HG03196 (cell line): Measurements from ENCODE around the gene PPTC7.
"Not testable (repeated sequence)": the region's sequence is repeated elsewhere in the genome, so short reads cannot be mapped to it uniquely, and the experiment has no call there.

Source experiments
- ATAC-seq: cut with Tn5 transposase; IDR thresholded peaks from one replicate; pipeline ENCODE4 v1.9.1; 2021; ENCODE audit not compliant: unreplicated experiment

Gene PPTC7, protein sequence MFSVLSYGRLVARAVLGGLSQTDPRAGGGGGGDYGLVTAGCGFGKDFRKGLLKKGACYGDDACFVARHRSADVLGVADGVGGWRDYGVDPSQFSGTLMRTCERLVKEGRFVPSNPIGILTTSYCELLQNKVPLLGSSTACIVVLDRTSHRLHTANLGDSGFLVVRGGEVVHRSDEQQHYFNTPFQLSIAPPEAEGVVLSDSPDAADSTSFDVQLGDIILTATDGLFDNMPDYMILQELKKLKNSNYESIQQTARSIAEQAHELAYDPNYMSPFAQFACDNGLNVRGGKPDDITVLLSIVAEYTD

DNA sequence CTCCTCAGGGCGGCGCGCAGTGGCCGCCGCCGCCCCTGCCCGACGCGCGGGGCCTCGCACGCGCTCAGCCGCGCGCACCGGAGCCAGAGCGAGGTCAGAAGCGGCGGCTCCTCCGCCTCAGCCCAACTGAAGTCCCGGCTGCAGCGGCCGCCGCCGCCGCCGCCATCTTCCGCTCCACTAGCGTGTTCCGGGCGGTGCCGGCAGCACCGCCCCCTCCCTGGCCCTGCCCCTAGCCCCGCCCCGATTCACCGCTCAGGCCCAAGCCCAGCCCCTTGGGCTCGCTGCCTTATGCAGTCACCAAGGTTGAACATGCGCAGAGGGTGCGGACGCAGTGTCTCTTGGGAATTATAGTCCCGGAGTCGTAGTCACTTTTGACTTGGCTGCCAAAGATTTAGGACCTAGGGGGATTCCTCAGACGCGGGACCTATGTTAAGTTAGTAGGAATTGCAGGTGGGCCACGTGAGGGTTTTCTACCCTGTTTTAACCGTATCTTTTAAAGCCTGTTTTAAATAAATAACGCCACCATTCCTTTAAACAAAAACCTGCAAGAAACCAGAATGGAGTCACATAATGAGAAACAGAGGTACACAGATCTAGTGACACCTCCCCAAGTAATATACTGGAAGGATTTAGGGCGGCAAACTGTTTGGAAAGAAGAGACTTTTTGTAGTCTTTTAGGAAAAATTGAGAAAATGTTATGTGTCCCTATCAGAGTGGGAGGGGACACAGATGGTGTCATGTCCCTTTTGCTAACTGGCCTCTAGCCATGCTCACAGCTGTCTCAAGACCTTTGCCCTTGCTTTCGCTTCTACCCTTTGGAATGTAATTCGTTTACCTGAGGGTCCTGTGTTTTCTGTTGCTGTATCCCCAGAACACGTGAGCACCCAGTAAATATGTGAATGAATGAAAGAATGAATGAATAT is at the start of gene PPTC7:
PPTC7 (minus strand) TSS at position 182 of the 923 bp plus-strand sequence. CDS start 287 bp downstream, outside the sequence.
- ATAC-seq, result peak; percentile 74

DNA sequence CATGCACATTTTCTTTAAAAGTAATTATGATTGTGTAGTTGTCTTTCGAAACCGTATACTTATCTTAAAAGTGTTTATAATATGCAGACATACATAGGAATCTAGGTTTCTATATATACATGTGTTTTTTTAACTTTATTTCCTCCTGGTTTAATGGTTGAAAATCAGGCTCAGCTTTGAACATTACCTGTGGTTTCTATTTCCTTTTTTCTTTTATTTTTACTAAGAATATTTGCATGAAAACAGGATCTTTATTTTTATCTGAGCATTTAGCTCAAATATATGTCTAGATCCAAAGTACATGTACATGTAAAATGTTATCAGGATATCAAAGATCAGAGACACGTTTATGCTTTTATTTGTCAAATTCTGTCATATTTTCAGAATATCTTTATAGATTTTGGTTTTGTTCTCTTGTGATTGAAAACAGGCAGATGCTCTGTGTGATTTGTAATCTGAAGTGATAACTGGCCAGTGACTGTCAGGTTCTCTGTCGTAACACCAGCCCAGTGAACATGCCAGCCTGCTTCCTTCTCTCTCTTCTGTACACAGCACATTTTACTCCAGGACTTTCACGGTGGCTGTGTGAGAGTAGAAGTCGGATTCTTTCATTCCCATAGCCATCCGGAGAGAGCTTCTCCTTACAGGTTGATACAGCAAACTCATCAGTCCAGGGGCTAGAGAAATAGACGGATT is 44.5 kb upstream of the PPTC7 start:
- no peak for ATAC-seq

DNA sequence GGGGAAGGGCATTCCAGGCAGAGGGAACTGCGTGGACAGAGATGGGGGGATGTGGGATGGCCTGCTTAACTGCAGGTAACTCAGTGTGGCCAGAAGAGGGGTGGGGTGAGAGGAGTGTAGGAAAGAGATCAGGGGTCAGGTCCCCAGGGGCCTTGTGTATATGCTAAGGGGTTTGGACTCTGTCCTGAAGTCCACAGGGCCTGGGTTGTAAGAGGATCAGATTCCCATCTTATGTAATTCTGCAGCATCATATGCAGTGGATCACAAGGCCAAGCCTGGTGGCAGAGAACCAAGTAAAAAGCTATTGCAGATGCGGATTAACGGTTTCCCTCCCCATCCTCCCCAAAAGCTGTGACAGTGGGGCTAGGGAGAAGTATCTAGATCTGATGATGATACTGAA is 39.5 kb upstream of the PPTC7 start:
- ATAC-seq, result no peak

DNA sequence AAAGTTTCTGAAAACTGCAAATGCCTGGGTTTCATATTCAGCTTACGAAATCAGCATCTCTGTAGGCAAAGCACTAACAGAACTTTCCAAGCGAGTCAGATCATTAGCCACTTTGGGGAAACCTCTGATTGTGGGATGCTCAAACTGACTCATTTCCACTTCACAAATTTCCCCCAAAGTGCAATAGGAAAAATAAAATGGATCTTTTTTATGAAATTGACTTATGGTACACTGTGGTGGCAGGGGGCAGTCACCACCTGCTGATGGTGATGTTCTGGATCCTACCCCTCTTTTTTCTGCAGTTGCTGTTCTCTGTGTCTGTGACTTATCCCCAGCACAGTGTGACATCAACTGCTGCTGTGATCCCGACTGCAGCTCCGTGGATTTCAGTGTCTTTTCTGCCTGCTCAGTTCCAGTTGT is 36.4 kb upstream of the PPTC7 start:
- ATAC-seq, result peak; percentile 47

DNA sequence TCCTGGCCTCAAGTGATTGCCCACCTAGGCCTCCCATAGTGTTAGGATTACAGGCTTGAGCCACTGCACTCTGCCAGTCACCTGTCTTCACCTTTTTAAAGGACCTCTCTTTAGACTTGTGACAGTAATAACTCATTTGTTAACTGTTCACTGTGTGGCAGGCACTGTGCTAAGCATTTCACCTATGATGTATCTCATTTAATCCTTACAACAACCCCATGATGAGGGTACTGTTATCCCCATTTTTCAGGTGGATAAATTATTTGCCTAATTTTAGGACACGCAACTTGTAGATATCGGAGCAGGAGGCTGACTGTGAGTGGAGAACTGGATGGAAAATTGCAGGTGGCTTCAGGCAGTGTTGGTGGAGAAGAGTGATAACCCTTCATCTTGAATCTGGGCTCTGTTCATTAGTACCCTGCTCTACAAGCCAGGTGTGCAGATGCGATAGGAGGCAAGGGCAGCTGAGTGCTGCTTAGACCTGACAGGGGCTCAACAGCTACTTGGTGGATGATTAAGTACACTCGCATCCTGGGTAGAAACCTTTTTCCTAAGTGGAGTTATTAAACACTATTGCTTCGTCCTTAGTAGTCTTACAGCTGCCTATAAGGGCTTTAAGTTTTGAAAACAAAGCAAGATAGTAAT is 33.5 kb upstream of the PPTC7 start:
- ATAC-seq, result no peak

DNA sequence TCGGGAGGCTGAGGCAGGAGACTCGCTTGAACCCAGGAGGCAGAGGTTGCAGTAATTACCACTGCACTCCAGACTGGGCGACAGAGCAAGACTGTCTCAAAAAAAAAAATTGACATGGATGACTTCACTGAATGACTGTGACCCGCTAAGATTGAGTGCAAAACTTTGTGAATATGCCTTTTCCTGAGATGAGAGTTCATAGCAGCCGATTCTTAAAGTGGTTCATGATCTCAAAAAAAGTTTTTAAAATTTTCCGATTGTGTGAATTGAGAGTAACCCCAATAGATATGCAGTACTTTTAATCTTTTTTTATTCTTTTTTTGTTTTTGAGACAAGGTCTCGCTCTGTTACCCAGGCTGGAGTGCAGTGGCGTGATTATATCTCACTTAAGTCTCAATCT is 32.1 kb upstream of the PPTC7 start:
- no peak for ATAC-seq

DNA sequence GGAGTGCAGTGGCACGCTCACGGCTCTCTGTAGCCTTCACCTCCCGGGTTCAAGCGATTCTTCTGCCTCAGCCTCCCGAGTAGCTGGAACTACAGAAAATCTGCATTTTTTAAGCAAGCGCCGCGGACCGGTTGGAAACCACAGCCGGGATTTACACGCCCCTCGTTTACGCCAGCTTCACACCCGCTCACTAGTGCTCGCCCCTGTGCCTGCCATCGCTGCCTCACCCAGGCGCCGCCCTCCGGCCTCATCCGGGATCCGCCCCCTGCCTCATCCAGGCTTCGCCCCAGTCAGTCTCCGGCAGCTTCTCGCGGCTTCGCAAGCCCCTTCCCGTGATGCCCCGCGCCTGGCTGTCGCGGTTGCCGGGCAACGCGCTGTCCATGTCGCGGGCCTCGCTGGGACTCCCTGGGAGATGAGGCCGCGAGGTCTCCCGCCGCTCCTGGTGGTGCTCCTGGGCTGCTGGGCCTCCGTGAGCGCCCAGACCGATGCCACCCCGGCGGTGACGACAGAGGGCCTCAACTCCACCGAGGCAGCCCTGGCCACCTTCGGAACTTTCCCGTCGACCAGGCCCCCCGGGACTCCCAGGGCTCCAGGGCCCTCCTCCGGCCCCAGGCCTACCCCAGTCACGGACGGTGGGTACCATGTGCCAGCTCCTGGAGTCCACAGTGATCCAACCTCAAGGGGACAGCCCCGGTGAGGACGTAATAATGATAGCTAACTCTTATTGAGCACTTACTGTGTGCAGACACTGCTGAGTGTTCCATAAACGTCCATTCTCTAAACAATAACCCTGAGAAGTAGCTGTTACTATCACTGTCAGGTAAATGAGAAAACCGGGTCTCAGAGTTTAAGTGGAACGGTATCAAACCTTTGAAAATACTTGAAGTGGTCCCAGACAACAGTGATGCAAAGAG is 30.9 kb upstream of the PPTC7 start, which contains the start of gene TCTN1:
TCTN1 (plus strand) TSS at position 359 of the 914 bp plus-strand sequence; CDS start at position 413, 54 bp downstream.
- peak; percentile 94 for ATAC-seq

DNA sequence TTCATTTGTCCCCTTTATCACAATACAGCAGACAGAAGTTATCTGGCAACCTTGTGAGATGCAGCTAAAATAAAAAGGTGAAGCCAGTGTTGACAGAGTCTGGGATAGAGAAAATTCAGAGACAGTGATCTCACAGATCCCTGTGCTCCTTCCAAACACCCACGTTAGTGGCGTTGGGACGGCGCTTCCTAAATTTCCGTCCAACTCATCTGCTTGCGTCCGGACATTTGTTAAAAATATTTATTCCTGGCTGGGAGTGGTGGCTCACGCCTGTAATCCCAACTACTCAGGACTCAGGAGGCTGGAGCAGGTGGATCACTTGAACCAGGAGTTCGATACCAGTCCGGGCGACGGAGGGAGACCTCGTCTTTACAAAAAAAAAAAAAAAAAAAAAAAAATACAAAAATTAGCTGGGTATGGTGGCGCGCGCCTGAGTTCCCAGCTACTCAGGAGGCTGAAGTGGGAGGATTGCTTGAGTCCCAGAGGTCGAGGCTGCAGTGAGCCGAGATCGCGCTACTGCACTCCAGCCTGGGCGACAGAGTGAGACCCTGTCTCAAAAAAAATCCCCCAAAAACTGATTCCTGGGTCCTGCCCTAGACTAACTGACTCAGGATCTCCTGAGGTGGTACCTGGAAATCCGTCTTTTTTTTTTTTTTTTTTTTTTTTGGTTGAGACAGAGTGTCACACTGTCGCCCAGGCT is 30.1 kb upstream of the PPTC7 start:
- no peak for ATAC-seq

DNA sequence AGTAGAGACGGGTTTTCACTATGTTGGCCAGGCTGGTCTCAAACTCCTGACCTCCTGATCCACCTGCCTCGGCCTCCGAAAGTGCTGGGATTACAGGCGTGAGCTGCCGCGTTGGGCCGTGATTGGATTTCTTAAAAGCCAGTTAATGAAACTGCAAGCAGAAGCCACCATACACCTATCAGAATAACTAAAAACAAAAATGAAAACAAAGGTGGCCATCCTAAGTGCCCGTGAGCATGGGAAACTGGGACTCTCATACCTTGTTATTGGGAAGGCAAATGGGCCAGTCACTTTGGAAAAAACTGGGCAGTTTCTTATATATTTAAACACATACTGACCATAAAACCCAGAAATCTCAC is 23.1 kb upstream of the PPTC7 start:
- ATAC-seq, result no peak

DNA sequence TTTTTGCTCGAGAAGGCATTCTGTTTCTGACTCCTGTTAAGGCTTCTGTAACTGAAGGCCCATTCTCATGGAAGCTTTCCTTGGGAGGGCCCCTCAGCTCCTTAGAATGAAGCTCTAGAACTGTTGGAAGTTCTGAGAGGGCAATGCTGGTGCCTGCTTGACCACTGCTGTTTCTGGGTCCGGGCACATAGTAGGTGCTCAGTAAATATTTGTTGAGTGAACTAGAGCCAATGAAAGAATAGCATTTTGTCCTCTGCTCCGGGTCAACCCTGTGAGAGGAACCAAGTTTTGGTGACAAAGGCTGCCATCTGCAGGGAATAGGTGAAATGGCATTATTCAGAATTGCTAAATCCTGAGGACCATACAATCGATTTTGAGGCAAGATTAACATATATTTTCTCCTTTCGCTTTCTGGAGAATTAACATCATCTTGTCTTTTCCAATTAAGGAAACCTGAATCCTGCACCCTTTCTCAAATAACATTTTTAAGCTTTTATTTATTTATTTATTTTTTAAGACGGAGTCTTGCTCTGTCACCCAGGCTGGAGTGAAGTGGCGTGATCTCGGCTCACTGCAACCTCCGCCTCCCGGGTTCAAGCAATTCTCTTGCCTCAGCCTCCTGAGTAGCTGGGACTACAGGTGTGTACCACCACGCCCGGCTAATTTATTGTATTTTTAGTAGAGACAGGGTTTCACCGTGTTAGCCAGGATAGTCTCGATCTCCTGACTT is 19.1 kb upstream of the PPTC7 start:
- ATAC-seq, result not testable (repeated sequence)

DNA sequence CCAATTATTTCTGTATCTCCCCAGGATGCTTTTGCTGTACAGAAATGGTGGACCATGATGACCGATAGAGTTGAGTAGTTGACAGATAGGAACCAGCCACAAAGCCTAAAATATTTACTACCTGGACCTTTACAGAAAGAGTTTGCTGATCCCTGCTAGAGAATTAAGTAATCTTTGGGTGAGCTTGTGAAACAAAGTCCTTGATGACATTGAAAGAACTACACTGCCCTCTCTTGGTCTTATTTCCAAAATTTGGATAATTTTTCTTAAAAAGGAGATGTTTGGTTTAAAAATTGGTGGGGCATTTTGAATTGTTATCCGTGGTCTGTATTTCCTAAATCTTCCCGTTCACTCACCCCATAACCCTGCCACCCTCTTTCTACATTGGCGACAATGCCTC is 17.1 kb upstream of the PPTC7 start:
- no peak for ATAC-seq

DNA sequence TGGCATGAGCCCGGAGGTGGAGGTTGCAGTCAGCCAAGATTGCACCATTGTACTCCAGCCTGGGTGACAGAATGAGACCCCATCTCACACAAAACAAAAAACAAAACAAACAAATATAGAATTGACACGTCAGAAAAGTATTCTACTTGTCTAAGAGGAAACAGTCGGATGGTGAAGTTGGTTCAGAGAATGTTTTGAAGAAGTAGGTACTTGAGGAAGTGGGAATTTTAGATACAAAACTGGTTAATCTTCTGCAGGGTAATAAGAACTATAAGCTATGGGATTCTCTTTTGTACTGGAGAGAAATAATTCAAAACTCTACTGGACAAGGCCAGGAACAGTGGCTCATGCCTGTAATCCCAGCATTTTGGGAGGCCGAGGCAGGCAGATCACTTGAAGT is 16.2 kb upstream of the PPTC7 start:
- no peak for ATAC-seq

DNA sequence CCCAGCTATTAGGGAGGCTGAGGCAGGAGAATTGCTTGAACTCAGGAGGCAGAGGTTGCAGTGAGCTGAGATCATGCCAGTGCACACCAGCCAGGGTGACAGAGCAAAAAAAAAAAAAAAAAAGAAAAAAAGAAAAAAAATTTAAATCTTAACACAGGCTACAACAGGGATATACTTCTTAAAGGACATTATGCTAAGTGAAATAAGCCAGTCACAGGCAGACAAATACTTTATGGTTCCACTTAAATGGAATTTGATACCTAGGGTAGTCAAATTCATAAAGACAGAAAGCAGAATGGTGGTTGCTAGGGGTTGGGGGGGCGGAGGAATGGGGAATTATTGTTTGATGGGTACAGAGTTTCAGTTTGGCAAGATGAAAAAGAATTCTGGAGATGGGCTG is 14.8 kb upstream of the PPTC7 start:
- no peak for ATAC-seq

DNA sequence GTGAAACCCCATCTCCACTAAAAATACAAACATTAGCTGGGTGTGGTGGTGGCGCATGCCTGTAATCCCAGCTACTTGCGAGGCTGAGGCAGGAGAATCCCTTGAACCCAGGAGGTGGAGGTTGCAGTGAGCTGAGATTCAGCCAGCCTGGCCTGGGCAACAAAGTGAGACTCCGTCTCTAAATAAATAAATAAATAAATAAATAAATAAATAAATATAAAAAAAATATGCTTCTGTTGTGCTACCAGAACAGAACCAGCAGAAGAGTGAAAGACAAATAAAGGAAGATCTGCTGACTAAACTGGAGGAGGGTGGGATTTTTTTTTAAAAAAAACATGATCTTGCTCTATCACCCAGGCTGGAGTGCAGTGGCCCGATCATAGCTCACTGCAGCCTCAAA is 9.8 kb upstream of the PPTC7 start:
- not testable (repeated sequence) for ATAC-seq

DNA sequence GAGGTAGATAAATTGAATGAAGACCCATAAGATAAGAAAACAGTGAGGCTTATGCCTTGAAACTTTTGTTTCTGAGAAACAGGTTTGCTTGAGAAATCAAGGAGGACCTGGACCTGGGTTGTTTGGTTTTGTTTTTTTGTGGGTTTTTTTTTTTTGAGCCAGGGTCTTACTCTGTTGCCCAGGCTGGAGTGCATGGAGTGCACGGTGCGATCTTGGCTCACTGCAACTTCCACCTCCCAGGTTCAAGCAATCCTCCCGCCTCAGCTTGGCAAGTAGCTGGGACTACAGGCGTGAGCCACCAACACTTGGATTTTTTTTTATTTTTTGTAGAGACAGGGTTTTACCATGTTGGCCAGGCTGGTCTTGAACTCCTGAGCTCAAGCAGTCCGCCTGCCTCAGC is 9.0 kb upstream of the PPTC7 start:
- no peak for ATAC-seq

DNA sequence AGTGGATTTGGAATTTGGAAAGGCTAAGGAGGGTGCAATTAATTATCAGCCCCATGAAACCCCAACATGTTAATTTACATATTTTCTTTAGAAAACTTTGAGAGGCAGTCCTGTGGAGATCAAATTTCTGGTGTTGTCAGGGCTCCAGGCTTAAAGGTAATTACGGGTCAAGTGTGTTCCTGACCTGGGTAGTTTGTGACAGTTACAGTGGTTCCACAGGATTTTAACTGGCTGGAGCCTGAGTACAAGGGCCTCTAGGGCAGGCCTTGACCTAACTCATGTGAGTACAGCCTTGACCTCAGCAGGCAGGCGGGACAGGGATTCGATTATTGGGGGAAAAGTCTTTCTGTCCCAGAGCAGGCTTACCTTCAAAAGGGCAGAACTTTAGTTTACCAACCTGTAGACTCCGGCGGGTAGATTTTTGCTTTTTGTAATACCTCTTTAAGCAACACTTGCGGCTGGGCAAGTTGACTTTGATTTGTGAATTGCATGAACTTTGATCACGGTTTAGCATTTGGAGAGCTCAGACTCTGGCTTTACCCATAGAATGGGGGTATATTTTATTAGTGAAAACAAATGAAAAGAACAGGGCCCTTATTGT is 8.4 kb upstream of the PPTC7 start:
- no peak for ATAC-seq

DNA sequence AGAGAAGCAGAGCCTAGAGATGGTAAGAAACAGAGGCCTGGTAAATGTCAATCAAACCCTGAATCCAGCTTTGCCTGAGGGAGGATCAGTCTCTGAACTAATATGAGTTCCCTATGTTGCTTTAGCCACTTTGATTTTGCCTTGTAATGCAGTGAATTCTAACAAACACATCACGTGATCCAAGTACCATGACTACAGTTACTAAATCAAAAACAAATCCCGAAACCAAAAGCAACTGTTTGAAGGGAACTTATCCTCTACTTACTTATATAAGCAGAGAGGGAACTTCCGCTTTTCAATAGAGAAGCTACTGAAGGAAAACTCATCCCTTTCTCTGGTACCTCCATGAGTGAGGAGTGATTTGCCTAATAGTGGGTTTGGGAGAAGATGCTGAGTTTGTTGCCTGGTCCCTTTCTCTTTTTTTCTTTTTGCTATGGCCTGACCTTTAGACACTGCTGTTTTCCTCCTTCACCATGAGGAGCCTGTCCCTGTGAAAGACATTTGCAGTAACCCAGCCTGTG is 7.7 kb upstream of the PPTC7 start:
- peak; percentile 76 for ATAC-seq

DNA sequence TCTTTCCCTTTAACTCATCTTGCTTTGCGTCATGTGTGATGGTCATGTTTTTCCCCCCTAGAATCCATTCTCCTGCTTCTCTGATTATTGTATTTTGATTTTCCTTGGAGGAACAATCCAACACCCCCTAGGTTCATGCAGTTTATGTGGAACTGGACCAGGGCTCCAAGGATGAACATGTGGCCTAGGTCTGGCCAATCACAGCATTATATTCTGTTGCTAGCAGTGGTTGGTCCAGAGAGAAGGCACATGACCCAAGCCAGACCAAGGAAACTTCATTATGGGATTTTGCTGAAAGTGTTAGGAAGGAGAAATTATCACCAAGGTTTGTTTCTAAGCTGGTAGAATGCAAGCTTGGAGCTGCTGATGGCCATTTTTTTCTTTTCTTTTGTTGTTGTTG is 6.9 kb upstream of the PPTC7 start:
- ATAC-seq, result no peak
